ENCODE data around the gene MFGE8. TPM values are rescaled to one million over a fixed set of nuclear protein-coding genes. Genes with fewer than 3 reads are reported as not detected.

Gene MFGE8
- total RNA-seq, 6 experiments from 2014 or later: 9.7 to 20.4 (median 17.6) TPM

DNA sequence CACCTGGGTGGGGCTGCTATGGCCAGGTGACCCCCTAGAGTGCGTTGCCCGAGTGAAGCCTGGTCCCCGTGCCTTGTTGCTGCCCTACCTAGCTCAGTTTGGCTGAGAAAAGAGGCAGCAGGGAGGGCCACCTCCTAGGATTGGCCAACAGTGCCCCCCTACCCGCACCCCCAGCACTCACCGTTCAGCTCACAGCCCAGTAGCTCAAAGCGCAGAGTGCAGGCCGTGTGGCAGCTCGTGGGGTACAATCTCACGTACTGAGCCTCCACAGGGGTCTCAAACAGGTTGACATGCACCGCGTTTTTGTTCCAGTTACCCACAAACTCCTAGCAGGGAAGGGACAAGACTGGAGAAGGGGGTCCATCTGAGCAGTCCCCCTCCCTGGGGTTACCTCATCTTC is 7.6 kb downstream of the MFGE8 start:
- intact Hi-C loops (cut with DNase I): loop anchor here in 1 of 2 donors (5.0 kb wide), 1 partner anchor 112 kb away; no protein-coding TSS in a partner anchor
- ATAC-seq (no peak), DNase-seq (no peak)
- no peaks in the 10 kb centered on the region for H3K27me3 ChIP-seq
- H3K9me3 ChIP-seq: no peaks in the 10 kb centered on the region
- TF ChIP-seq POLR2A (IDR thresholded peaks at IDR 0.05): no peak
- TF ChIP-seq, protein P1, sequence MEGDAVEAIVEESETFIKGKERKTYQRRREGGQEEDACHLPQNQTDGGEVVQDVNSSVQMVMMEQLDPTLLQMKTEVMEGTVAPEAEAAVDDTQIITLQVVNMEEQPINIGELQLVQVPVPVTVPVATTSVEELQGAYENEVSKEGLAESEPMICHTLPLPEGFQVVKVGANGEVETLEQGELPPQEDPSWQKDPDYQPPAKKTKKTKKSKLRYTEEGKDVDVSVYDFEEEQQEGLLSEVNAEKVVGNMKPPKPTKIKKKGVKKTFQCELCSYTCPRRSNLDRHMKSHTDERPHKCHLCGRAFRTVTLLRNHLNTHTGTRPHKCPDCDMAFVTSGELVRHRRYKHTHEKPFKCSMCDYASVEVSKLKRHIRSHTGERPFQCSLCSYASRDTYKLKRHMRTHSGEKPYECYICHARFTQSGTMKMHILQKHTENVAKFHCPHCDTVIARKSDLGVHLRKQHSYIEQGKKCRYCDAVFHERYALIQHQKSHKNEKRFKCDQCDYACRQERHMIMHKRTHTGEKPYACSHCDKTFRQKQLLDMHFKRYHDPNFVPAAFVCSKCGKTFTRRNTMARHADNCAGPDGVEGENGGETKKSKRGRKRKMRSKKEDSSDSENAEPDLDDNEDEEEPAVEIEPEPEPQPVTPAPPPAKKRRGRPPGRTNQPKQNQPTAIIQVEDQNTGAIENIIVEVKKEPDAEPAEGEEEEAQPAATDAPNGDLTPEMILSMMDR (IDR thresholded peaks at IDR 0.05): no peak
- H3K36me3 ChIP-seq: peaks cover 0 to 2% (median 0%) of the 10 kb centered on the region in 4 donors
- no peak overlapping the region for H3K27ac ChIP-seq
- H3K4me3 ChIP-seq: no peak overlapping the region
- no CpG with 5 or more reads among the region's 11 CpGs for WGBS (ENCODE audit: insufficient coverage, low coverage, low lambda C conversion rate, missing lambda C conversion rate)
- H3K4me1 ChIP-seq: no peaks in the 10 kb centered on the region

DNA sequence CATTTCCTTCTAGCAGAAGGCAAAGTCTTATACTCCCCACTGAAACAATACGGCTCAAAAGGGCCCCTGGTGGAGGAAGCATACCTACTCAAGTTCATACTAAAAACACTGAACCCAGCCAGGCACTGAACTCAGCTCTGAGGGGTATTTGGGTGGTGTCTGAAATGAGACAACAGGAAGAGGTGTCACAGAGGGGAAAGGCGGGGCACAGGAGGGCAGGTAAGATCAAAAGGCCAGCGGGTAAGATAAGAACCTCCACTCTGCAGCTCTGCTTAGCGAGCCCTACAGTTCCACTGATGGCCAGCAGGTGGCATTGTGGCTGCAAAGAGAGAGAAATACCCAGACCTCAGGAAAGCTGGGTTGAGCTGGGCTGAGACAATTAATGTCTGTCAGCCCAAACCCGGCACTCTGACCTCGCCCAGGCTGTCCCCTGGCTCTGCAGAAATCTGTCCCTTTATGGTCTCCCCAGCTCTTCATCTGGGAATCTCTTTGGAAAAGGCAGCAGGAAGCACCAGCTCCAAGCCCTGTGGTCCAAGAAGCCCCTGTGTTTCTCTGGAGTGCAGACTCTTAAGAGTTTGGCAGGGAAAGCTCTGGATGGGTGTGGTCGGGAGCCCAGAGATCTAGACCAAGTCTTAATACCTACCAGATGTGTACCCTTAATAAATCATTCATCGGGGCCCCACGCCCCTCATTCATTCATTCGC is 8.4 kb downstream of the MFGE8 start:
- Histone ChIP-seq H3K36me3 (peaks cover 0 to 2% (median 0%) of the 10 kb centered on the region in 4 donors), H3K4me3 (no peak overlapping the region), H3K27me3 (no peaks in the 10 kb centered on the region), H3K27ac (no peak overlapping the region), H3K9me3 (no peaks in the 10 kb centered on the region), H3K4me1 (no peaks in the 10 kb centered on the region)
- intact Hi-C loops (cut with DNase I): loop anchor here (5.0 kb wide), 1 partner anchor 113 kb away; no protein-coding TSS in a partner anchor
- ATAC-seq (peak; percentile 88 to 97 (median 94)), DNase-seq (peak; percentile 76 to 81 (median 79))
- 39% methylated on average over 8 of the region's 10 CpGs for WGBS (ENCODE audit: insufficient coverage, low coverage, low lambda C conversion rate, missing lambda C conversion rate)
- no peak for TF ChIP-seq POLR2A (IDR thresholded peaks at IDR 0.05)
- TF ChIP-seq, protein P1 (IDR thresholded peaks at IDR 0.05): peak; percentile 95 to 98 (median 96)

DNA sequence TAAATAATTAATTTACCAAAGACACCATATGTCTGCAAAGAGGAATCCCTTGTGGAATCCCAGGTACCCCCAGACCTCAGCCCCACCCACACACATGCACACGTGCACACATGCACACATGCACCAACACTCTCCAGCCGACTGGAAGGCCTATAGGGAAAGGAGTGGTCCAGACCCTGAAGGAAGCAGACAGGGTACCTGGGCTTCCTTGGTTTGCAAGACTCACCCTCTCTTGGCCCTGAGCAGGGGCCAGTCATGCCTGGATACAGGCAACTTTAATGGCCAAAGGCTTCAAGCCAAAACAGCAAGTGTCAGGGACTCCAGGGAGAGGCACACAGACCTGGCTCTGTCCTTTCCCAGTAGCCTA is 8.9 kb downstream of the MFGE8 start:
- Histone ChIP-seq H3K27ac (no peak overlapping the region), H3K27me3 (no peaks in the 10 kb centered on the region), H3K9me3 (no peaks in the 10 kb centered on the region), H3K4me1 (no peaks in the 10 kb centered on the region), H3K36me3 (peaks cover 0 to 2% (median 0%) of the 10 kb centered on the region in 4 donors), H3K4me3 (no peak overlapping the region)
- 68% methylated on average over 2 of the region's 2 CpGs for WGBS (ENCODE audit: insufficient coverage, low coverage, low lambda C conversion rate, missing lambda C conversion rate)
- TF ChIP-seq, protein P1 (IDR thresholded peaks at IDR 0.05): no peak
- TF ChIP-seq POLR2A (IDR thresholded peaks at IDR 0.05): no peak
- ATAC-seq (no peak), DNase-seq (no peak)
- intact Hi-C loops (cut with DNase I): loop anchor here in 1 of 2 donors (5.0 kb wide), 1 partner anchor 113 kb away; no protein-coding TSS in a partner anchor

DNA sequence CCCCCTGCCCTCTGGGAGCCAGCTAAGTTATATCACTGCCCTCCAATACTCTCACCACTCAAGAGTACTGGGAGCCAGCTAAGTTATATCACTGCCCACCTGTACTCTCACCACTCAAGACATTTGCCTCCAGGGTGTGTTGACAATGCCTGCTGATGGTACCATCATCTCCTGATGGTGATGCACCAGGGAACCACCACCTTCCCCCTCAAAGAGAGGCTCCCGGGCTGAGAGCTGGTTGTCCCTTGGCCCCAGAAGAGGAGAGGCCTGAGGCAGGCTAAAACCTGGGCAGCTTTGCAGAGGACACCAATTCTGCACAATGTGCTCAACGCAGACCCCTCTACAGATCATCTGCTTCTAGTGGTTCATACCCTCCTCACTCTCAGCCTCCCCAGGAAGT is 10.3 kb downstream of the MFGE8 start:
- Histone ChIP-seq H3K27me3 (no peaks in the 10 kb centered on the region), H3K9me3 (no peaks in the 10 kb centered on the region), H3K36me3 (peaks cover 0 to 2% (median 0%) of the 10 kb centered on the region in 4 donors), H3K4me3 (no peak overlapping the region), H3K27ac (no peak overlapping the region), H3K4me1 (no peaks in the 10 kb centered on the region)
- ATAC-seq: no peak
- DNase-seq: no peak
- TF ChIP-seq POLR2A (IDR thresholded peaks at IDR 0.05): no peak
- TF ChIP-seq, protein P1 (IDR thresholded peaks at IDR 0.05): no peak
- intact Hi-C loops (cut with DNase I): loop anchor here in 1 of 2 donors (5.0 kb wide), 1 partner anchor 114 kb away; no protein-coding TSS in a partner anchor
- no CpG with 5 or more reads among the region's 2 CpGs for WGBS (ENCODE audit: insufficient coverage, low coverage, low lambda C conversion rate, missing lambda C conversion rate)

Measured in right lobe of liver (tissue), 6 donors.